Upper lobe of left lung (tissue), 4 donors: ENCODE data around the gene TMEM44.

Source experiments
- CTCF ChIP-seq, 6 experiments: fragments of 450-650 bp in 4 of 6; fragments of 200-600 bp in 2 of 6; sonication (generic) in 2 of 6; IDR thresholded peaks; one replicate each; pipeline ENCODE4 v1.5.1; 2016 to 2019; ENCODE audit warnings: antibody characterized with exemption in 6 of 6
- EP300 ChIP-seq, 4 donors: sonication (generic); formaldehyde crosslinking; IDR thresholded peaks; one replicate each; pipeline ENCODE4 v1.5.1; 2017; ENCODE audit warnings: antibody characterized with exemption in 4 of 4, control low read depth in 2 of 4
- POLR2A ChIP-seq, 4 donors: fragments of 450-650 bp; IDR thresholded peaks; one replicate each; pipeline ENCODE4 v1.5.1; 2016 to 2017; ENCODE audit warnings: antibody characterized with exemption in 4 of 4, mild to moderate bottlenecking in 2 of 4
- POLR2AphosphoS5 ChIP-seq, 2 donors: sonication (generic); formaldehyde crosslinking; IDR thresholded peaks; one replicate each; pipeline ENCODE4 v1.5.1; 2017; ENCODE audit warnings: antibody characterized with exemption in 2 of 2

GRCh38 chr3:194642769-194643168 lies 9.6 kb upstream of the TMEM44 start:
- no peak for TF ChIP-seq CTCF (IDR thresholded peaks at IDR 0.05)
- TF ChIP-seq POLR2A (IDR thresholded peaks at IDR 0.05), result no peak
- no peak for TF ChIP-seq POLR2AphosphoS5 (IDR thresholded peaks at IDR 0.05)
- no peak for TF ChIP-seq EP300 (IDR thresholded peaks at IDR 0.05)
